GM21447 (cell line): ENCODE data around the gene C10orf90.
"Not testable (repeated sequence)": the region's sequence is repeated elsewhere in the genome, so short reads cannot be mapped to it uniquely, and the experiment has no call there.

Experiments used
- ATAC-seq: cut with Tn5 transposase; IDR thresholded peaks from one replicate; pipeline ENCODE4 v1.9.1; 2021; ENCODE audit not compliant: unreplicated experiment

Gene C10orf90

GRCh38 chr10:126561294-126561920, 109.1 kb downstream of the C10orf90 start:
- ATAC-seq, result no peak

- ATAC-seq, result no peak
These were observed 111.6 kb downstream of the C10orf90 start for GRCh38 chr10:126558881-126559280.

GRCh38 chr10:126551202-126551601, 119.3 kb downstream of the C10orf90 start:
- ATAC-seq, result no peak

- ATAC-seq, result not testable (repeated sequence)
These were observed 119.9 kb downstream of the C10orf90 start for GRCh38 chr10:126550586-126550985.

- ATAC-seq, result no peak
These were observed 121.1 kb downstream of the C10orf90 start for GRCh38 chr10:126549344-126549743.

GRCh38 chr10:126544565-126544964, 125.9 kb downstream of the C10orf90 start:
- ATAC-seq, result no peak

GRCh38 chr10:126538439-126539135, 131.9 kb downstream of the C10orf90 start:
- no peak for ATAC-seq

GRCh38 chr10:126536656-126537055, 133.8 kb downstream of the C10orf90 start:
- no peak for ATAC-seq

- ATAC-seq, result no peak
These were observed 134.3 kb downstream of the C10orf90 start for GRCh38 chr10:126536148-126536547.

GRCh38 chr10:126533644-126534043, 136.8 kb downstream of the C10orf90 start:
- no peak for ATAC-seq

- ATAC-seq, result no peak
These were observed 142.1 kb downstream of the C10orf90 start for GRCh38 chr10:126528315-126528835.

- ATAC-seq, result no peak
These were observed 142.7 kb downstream of the C10orf90 start for GRCh38 chr10:126527645-126528314.

- ATAC-seq, result no peak
These were observed 145.2 kb downstream of the C10orf90 start for GRCh38 chr10:126525326-126525725.

- no peak for ATAC-seq
These were observed 146.0 kb downstream of the C10orf90 start for GRCh38 chr10:126524526-126524925.

GRCh38 chr10:126523071-126523470, 147.4 kb downstream of the C10orf90 start:
- no peak for ATAC-seq

- no peak for ATAC-seq
These were observed 149.1 kb downstream of the C10orf90 start for GRCh38 chr10:126521399-126521798.

GRCh38 chr10:126520751-126521317, 149.7 kb downstream of the C10orf90 start:
- no peak for ATAC-seq

GRCh38 chr10:126519992-126520391, 150.5 kb downstream of the C10orf90 start:
- no peak for ATAC-seq

- no peak for ATAC-seq
These were observed 151.3 kb downstream of the C10orf90 start for GRCh38 chr10:126519185-126519584.

GRCh38 chr10:126518218-126519080, 152.0 kb downstream of the C10orf90 start:
- ATAC-seq, result no peak

GRCh38 chr10:126516515-126516914, 154.0 kb downstream of the C10orf90 start:
- ATAC-seq, result no peak
